Measurements from ENCODE around the gene CDH1.

DNA sequence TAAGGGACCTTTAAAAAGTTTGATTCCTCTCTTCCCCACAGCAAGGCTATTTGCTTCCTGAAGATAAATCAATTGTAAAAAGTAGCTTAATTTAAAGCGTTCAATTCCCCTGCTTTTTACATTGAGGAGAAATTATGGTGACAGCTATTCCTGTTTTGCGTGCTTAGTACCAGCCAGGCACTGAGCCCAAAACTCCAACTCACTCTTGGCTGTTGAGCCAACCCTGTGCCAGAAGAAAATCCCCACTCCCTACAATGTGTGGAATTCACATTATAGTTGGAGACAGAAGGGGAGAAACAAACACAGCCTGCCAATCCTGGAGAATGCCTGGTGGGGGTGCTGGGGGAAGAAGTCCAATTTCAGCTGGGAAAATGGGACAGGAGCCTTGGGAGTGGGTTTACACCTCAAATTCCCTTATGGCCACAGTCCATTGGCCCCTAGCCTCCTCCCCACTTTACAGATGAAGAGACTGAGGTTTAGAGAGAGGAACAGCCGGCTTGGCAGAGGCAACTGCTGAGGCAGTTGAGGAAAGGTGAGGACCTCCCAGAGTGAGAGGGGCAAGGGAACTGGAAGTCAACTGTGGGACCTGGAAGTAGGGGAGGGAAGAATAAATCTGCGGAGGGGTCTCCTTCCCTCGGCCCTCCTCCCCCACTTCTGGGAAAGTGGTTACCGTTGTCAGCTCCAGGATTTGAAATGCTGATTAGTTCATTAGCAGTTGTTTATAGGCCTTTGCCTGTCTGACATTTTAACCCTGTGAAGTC is 26.1 kb downstream of the CDH1 start:
- no peak for TF ChIP-seq POLR2AphosphoS5 (IDR thresholded peaks at IDR 0.05; ENCODE audit: low read depth)
- TF ChIP-seq, protein P1, sequence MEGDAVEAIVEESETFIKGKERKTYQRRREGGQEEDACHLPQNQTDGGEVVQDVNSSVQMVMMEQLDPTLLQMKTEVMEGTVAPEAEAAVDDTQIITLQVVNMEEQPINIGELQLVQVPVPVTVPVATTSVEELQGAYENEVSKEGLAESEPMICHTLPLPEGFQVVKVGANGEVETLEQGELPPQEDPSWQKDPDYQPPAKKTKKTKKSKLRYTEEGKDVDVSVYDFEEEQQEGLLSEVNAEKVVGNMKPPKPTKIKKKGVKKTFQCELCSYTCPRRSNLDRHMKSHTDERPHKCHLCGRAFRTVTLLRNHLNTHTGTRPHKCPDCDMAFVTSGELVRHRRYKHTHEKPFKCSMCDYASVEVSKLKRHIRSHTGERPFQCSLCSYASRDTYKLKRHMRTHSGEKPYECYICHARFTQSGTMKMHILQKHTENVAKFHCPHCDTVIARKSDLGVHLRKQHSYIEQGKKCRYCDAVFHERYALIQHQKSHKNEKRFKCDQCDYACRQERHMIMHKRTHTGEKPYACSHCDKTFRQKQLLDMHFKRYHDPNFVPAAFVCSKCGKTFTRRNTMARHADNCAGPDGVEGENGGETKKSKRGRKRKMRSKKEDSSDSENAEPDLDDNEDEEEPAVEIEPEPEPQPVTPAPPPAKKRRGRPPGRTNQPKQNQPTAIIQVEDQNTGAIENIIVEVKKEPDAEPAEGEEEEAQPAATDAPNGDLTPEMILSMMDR (conservative IDR thresholded peaks at IDR 0.05; ENCODE audit: low read depth in 2 of 2) = no peak

Measured in GM23338 (cell line).